ENCODE results near the gene NLRC5.

DNA sequence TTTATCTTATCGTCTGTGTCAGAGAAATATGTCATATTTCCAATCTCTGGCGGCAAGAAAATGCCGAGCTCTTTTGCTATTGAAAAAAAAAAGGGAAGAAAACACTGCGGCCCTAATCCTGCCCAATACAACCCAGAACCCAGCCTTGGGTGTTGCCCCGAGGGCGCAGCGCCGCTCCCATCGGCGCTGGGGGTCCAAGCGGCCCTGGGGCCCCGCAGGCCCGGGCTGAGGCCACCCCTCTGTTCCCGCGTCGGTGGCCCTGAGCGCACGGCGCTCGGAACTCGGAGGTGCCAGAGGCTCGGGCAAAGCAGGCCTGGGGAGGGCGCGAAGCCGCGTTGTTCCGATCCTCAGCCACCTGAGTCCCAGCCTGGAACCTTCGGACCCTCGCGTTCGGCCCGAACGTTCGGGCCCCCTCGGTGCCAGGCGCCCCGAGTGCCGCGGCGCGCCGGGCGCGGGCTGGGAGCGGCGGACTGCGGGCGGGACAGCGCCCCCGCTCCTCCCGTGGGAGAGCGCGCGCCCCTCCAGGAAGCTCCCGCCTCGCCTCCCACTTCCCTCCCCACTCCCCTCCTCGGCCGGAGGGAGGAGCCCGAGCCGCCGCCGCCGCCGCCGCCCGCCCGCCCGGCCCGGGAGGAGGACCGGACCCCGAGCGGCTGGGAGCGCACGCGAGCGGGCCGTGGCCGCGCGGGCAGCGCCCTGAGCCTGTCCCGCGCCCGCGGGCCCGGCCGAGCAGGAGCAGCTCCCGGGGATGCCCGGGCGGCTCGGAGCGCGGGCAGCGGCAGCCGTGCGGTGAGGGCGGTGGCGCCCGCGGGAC, 102.8 kb downstream of the NLRC5 start, which contains the start of gene CPNE2:
- TF ChIP-seq EZH2 (IDR thresholded peaks at IDR 0.05; ENCODE audit: borderline replicate concordance, low read length) = no peak
- TF ChIP-seq, protein P1, sequence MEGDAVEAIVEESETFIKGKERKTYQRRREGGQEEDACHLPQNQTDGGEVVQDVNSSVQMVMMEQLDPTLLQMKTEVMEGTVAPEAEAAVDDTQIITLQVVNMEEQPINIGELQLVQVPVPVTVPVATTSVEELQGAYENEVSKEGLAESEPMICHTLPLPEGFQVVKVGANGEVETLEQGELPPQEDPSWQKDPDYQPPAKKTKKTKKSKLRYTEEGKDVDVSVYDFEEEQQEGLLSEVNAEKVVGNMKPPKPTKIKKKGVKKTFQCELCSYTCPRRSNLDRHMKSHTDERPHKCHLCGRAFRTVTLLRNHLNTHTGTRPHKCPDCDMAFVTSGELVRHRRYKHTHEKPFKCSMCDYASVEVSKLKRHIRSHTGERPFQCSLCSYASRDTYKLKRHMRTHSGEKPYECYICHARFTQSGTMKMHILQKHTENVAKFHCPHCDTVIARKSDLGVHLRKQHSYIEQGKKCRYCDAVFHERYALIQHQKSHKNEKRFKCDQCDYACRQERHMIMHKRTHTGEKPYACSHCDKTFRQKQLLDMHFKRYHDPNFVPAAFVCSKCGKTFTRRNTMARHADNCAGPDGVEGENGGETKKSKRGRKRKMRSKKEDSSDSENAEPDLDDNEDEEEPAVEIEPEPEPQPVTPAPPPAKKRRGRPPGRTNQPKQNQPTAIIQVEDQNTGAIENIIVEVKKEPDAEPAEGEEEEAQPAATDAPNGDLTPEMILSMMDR (IDR thresholded peaks at IDR 0.05; ENCODE audit: low read length) = no peak

Data from OCI-LY1 (cell line).